WTC11 (cell line): ENCODE data around the gene YDJC.

ENCODE experiments used
- CREB1 ChIP-seq: sonication (generic); formaldehyde crosslinking; IDR thresholded peaks from 2 replicates; pipeline ENCODE4 v1.8.0; 2023; ENCODE audit warnings: mild to moderate bottlenecking, missing genetic modification reagents
- CTCF ChIP-seq: fragments of 200-600 bp; IDR thresholded peaks from 2 replicates; pipeline ENCODE4 v1.8.0; 2022; ENCODE audit warnings: antibody characterized with exemption
- MYBL2 ChIP-seq: sonication (generic); formaldehyde crosslinking; IDR thresholded peaks from 2 replicates; pipeline ENCODE4 v1.8.1; 2023; ENCODE audit warnings: mild to moderate bottlenecking, moderate library complexity, missing genetic modification reagents
- NFATC4 ChIP-seq: fragments of 250-450 bp; sonication (Bioruptor Pico); IDR thresholded peaks from 2 replicates; pipeline ENCODE4 v1.9.0; 2021; ENCODE audit warnings: mild to moderate bottlenecking
- SMAD3 ChIP-seq: sonication (generic); formaldehyde crosslinking; IDR thresholded peaks from 2 replicates; pipeline ENCODE4 v1.8.0; 2022; ENCODE audit warnings: missing genetic modification reagents, mild to moderate bottlenecking, borderline replicate concordance
- SP1 ChIP-seq: sonication (generic); formaldehyde crosslinking; conservative IDR thresholded peaks from 2 replicates; pipeline ENCODE4 v1.8.1; 2022; ENCODE audit warnings: missing genetic modification reagents
- TEAD1 ChIP-seq: sonication (generic); formaldehyde crosslinking; IDR thresholded peaks from 2 replicates; pipeline ENCODE4 v1.8.0; 2022; ENCODE audit warnings: mild to moderate bottlenecking, missing genetic modification reagents
- USF2 ChIP-seq: sonication (generic); formaldehyde crosslinking; IDR thresholded peaks from 2 replicates; pipeline ENCODE4 v1.8.1; 2023; ENCODE audit warnings: mild to moderate bottlenecking, missing genetic modification reagents, moderate library complexity
- TF ChIP-seq, protein P1 (sequence below): sonication (generic); formaldehyde crosslinking; IDR thresholded peaks from 2 replicates; pipeline ENCODE4 v1.8.0; 2023; ENCODE audit warnings: missing genetic modification reagents, mild to moderate bottlenecking, borderline replicate concordance
- TF ChIP-seq, protein P2 (sequence below): sonication (generic); formaldehyde crosslinking; IDR thresholded peaks from 2 replicates; pipeline ENCODE4 v1.8.0; 2023; ENCODE audit warnings: mild to moderate bottlenecking, missing genetic modification reagents

DNA sequence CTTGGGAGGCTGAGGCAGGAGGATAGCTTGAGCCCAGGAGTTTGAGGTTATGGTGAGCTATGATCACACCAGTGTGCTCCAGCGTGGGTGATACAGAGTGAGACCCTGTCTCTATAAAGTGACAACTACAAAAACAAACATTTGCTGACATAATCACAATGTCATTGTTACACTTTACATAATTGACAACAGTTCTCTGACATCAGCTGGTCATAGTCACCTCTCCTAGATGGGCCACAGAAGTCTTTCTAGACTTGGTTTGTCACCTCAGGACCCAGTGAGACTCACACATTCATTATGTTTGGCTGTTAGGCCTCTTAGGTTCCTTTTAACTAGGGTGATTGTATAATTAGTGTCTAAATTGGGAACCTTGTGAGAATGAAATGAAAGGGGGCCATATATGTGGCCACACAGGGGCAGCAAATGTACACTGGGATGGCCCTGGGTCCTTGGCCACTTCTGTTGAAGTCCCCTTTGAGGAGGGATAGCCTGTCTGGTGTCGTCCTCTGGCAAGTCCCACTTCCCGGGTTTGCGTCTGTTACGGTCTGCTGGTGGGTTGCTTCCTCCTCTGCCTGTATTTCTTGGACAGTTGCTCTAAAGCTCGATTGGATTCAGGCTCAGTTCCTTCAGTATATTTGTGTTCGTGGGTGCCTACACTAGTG is 30.2 kb upstream of the YDJC start:
- TF ChIP-seq SP1 (CRISPR knock-in tag) (no peak), SMAD3 (no peak), NFATC4 (CRISPR knock-in tag) (no peak), CTCF (no peak), CREB1 (CRISPR knock-in tag) (no peak), MYBL2 (no peak), USF2 (no peak), TEAD1 (CRISPR knock-in tag) (no peak)
- TF ChIP-seq, protein P1, sequence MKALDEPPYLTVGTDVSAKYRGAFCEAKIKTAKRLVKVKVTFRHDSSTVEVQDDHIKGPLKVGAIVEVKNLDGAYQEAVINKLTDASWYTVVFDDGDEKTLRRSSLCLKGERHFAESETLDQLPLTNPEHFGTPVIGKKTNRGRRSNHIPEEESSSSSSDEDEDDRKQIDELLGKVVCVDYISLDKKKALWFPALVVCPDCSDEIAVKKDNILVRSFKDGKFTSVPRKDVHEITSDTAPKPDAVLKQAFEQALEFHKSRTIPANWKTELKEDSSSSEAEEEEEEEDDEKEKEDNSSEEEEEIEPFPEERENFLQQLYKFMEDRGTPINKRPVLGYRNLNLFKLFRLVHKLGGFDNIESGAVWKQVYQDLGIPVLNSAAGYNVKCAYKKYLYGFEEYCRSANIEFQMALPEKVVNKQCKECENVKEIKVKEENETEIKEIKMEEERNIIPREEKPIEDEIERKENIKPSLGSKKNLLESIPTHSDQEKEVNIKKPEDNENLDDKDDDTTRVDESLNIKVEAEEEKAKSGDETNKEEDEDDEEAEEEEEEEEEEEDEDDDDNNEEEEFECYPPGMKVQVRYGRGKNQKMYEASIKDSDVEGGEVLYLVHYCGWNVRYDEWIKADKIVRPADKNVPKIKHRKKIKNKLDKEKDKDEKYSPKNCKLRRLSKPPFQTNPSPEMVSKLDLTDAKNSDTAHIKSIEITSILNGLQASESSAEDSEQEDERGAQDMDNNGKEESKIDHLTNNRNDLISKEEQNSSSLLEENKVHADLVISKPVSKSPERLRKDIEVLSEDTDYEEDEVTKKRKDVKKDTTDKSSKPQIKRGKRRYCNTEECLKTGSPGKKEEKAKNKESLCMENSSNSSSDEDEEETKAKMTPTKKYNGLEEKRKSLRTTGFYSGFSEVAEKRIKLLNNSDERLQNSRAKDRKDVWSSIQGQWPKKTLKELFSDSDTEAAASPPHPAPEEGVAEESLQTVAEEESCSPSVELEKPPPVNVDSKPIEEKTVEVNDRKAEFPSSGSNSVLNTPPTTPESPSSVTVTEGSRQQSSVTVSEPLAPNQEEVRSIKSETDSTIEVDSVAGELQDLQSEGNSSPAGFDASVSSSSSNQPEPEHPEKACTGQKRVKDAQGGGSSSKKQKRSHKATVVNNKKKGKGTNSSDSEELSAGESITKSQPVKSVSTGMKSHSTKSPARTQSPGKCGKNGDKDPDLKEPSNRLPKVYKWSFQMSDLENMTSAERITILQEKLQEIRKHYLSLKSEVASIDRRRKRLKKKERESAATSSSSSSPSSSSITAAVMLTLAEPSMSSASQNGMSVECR = no peak
- TF ChIP-seq, protein P2, sequence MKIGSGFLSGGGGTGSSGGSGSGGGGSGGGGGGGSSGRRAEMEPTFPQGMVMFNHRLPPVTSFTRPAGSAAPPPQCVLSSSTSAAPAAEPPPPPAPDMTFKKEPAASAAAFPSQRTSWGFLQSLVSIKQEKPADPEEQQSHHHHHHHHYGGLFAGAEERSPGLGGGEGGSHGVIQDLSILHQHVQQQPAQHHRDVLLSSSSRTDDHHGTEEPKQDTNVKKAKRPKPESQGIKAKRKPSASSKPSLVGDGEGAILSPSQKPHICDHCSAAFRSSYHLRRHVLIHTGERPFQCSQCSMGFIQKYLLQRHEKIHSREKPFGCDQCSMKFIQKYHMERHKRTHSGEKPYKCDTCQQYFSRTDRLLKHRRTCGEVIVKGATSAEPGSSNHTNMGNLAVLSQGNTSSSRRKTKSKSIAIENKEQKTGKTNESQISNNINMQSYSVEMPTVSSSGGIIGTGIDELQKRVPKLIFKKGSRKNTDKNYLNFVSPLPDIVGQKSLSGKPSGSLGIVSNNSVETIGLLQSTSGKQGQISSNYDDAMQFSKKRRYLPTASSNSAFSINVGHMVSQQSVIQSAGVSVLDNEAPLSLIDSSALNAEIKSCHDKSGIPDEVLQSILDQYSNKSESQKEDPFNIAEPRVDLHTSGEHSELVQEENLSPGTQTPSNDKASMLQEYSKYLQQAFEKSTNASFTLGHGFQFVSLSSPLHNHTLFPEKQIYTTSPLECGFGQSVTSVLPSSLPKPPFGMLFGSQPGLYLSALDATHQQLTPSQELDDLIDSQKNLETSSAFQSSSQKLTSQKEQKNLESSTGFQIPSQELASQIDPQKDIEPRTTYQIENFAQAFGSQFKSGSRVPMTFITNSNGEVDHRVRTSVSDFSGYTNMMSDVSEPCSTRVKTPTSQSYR = no peak
